Uterus (tissue), 4 donors: ENCODE data around the gene AGPAT3. TPM values are rescaled to one million over a fixed set of nuclear protein-coding genes. Genes with fewer than 3 reads are reported as not detected.
A peak's percentile ranks its signal among the peaks of the same experiment; 100 is the strongest.

Source experiments
- DNase-seq, 2 donors: peaks; one replicate each; pipeline ENCODE4 v3.0.0-alpha.2; 2019 to 2020
- H3K27ac ChIP-seq, 2 donors: fragments of 200-600 bp; sonication (generic); 1 replicate in 1 of 2; 2 replicates in 1 of 2; pipeline ENCODE4 v1.5.1; 2016 to 2018
- H3K27me3 ChIP-seq, 2 donors: fragments of 200-600 bp; sonication (generic); one replicate each; pipeline ENCODE4 v1.5.1; 2018 to 2019; ENCODE audit warnings: control low read depth in 1 of 2
- H3K36me3 ChIP-seq, 2 donors: fragments of 200-600 bp; sonication (generic); one replicate each; pipeline ENCODE4 v1.5.1; 2019; ENCODE audit warnings: control low read depth in 1 of 2
- H3K4me1 ChIP-seq, 2 donors: fragments of 200-600 bp; sonication (generic); one replicate each; pipeline ENCODE4 v1.5.1; 2018 to 2019; ENCODE audit warnings: control low read depth in 1 of 2
- H3K4me3 ChIP-seq, 2 donors: fragments of 200-600 bp; sonication (generic); 1 replicate in 1 of 2; 2 replicates in 1 of 2; pipeline ENCODE4 v1.5.1; 2018 to 2019; ENCODE audit warnings: mild to moderate bottlenecking in 1 of 2
- H3K9me3 ChIP-seq, 2 donors: fragments of 200-600 bp; sonication (generic); one replicate each; pipeline ENCODE4 v1.5.1; 2019; ENCODE audit warnings: control low read depth in 1 of 2
- POLR2A ChIP-seq, 2 donors: fragments of 450-650 bp; IDR thresholded peaks; one replicate each; pipeline ENCODE4 v1.6.1; 2016; ENCODE audit warnings: antibody characterized with exemption in 2 of 2, mild to moderate bottlenecking in 1 of 2, moderate library complexity in 1 of 2
- intact Hi-C: fragments of 100-400 bp; cut with DNase I; formaldehyde crosslinking; loops from one replicate; pipeline ENCODE4 v1.15.1; 2023; ENCODE audit warnings: low total_unique reads
- total RNA-seq, 4 donors: library from RNA; depleted of rRNA in 3 of 4; stranded (reverse); fragments of >200 nt in 3 of 4; gene quantifications; one replicate each; pipeline versions ENCODE4 v1.1.0 to v1.2.4, GENCODE V29; 2014 to 2023
- TF ChIP-seq, protein P1 (sequence below), 4 experiments: fragments of 200-600 bp in 2 of 4; fragments of 450-650 bp in 2 of 4; sonication (generic) in 2 of 4; IDR thresholded peaks; one replicate each; pipeline ENCODE4 v1.5.1; 2016 to 2019; ENCODE audit warnings: antibody characterized with exemption in 4 of 4, mild to moderate bottlenecking in 2 of 4, moderate library complexity in 1 of 4
- donor health status: DM: yes; HTN: yes; CAD: no.

Gene AGPAT3
- total RNA-seq, 4 donors from 2014 or later: 6.8 to 43.4 (median 28.4) TPM

DNA sequence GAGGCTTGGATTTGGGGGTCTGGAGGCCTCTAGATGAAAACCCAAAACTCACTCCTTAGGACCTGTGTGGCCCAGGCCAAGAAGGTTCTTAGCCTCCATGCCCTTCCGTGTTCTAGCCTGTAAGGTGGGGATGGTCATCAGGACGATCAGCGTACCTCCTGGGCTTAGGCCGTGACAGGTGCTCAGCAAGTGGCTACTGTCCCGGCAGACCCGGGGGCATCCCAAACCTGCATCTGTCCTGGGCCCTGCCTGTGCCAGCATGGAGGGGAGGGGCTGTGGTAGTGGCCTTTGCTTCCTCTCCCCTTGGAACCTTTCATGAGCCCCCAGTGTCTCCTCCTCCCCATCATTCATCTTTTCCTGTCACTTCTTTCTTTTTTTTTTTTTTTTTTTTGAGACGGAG lies 124.4 kb downstream of the AGPAT3 start:
- Histone ChIP-seq H3K4me1 (no peaks in the 10 kb centered on the region), H3K27ac (no peak overlapping the region), H3K4me3 (no peak overlapping the region), H3K36me3 (no peaks in the 10 kb centered on the region), H3K9me3 (no peaks in the 10 kb centered on the region), H3K27me3 (no peaks in the 10 kb centered on the region)
- intact Hi-C loops: no loop called here
- TF ChIP-seq, protein P1, sequence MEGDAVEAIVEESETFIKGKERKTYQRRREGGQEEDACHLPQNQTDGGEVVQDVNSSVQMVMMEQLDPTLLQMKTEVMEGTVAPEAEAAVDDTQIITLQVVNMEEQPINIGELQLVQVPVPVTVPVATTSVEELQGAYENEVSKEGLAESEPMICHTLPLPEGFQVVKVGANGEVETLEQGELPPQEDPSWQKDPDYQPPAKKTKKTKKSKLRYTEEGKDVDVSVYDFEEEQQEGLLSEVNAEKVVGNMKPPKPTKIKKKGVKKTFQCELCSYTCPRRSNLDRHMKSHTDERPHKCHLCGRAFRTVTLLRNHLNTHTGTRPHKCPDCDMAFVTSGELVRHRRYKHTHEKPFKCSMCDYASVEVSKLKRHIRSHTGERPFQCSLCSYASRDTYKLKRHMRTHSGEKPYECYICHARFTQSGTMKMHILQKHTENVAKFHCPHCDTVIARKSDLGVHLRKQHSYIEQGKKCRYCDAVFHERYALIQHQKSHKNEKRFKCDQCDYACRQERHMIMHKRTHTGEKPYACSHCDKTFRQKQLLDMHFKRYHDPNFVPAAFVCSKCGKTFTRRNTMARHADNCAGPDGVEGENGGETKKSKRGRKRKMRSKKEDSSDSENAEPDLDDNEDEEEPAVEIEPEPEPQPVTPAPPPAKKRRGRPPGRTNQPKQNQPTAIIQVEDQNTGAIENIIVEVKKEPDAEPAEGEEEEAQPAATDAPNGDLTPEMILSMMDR (IDR thresholded peaks at IDR 0.05): no peak
- TF ChIP-seq POLR2A (IDR thresholded peaks at IDR 0.05): no peak
- no peak for DNase-seq

DNA sequence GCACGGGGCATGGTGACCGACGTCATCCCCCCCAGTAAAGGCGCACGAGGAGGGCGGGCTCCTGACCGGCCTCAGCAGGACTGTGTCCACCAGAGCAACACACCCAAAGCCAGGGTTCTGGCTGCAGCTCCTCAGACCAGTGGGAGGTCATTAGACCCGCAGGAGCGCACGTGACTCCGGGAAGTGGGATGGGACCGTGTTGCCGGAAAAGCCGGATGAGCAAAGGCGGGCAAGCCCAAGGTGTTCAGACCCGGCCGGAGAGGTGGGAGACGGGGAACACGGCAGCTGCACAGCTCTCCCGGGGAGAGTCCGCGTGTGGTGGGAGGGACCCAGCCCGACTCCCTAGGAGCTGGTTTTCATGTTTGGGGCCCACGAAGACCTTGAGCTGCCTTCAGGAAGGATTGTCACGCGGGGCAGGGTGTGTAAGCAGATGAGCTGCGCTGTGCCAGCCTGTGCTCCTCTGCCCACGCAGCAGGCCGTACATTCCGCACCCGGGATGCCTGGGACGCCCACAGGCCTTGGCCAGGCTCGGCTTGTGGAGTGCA lies 126.5 kb downstream of the AGPAT3 start:
- peak overlapping the region in 1 of 2 donors; percentile 4 for H3K4me3 ChIP-seq
- no peaks in the 10 kb centered on the region for H3K36me3 ChIP-seq
- H3K4me1 ChIP-seq: no peaks in the 10 kb centered on the region
- intact Hi-C loops: no loop called here
- H3K9me3 ChIP-seq: no peaks in the 10 kb centered on the region
- DNase-seq: no peak
- H3K27ac ChIP-seq: no peak overlapping the region
- H3K27me3 ChIP-seq: no peaks in the 10 kb centered on the region
- no peak for TF ChIP-seq POLR2A (IDR thresholded peaks at IDR 0.05)
- TF ChIP-seq, protein P1 (IDR thresholded peaks at IDR 0.05): no peak

DNA sequence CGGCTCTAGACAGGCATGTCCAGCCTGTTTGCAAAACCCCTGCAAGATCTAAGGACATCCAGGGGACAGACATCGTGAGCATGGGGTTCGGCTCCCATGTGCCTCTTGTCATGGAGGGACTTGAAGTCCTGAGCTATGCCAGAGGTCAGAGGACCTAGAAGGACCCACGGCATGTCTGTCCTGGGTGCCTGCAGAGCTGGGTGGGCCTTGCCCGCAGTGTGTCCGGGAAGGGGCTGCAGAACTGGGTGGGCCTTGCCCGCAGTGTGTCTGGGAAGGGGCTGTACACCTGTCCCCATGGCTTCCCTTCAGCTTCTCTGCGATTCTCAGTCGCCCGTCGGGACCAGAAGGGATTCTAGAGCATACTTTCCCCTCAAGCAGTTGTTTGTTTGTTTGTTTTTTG lies 127.1 kb downstream of the AGPAT3 start:
- H3K36me3 ChIP-seq: no peaks in the 10 kb centered on the region
- TF ChIP-seq, protein P1 (IDR thresholded peaks at IDR 0.05): no peak
- no peak for TF ChIP-seq POLR2A (IDR thresholded peaks at IDR 0.05)
- no peak for DNase-seq
- intact Hi-C loops: no loop called here
- no peaks in the 10 kb centered on the region for H3K27me3 ChIP-seq
- no peak overlapping the region for H3K27ac ChIP-seq
- no peaks in the 10 kb centered on the region for H3K4me1 ChIP-seq
- H3K4me3 ChIP-seq: no peak overlapping the region
- no peaks in the 10 kb centered on the region for H3K9me3 ChIP-seq

DNA sequence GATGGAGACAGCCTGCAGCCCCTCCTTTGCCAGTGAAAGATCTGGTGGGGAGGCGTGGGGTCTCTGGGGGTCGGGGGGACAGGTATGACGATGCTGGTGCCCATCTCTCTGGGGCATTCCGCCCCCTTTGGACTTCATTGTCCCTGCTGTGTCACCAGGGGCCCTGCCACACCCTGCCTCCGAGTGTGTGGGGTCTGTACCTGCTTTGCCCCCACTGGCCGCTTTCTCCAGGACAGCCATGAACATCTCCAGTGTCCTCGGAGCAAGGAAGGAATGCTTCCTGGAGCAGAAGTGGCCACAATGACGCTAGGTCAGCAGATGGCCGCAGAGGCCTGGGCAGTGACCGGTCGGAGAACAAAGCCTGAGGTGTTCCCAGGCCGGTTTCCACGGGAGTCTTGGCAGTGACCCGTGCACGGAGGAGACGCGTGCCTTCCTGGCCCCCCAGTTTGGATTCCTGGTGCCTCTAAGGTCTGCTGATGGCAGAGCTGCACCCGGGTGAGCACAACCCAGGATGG lies 128.5 kb downstream of the AGPAT3 start:
- no peaks in the 10 kb centered on the region for H3K9me3 ChIP-seq
- TF ChIP-seq POLR2A (IDR thresholded peaks at IDR 0.05): no peak
- TF ChIP-seq, protein P1 (IDR thresholded peaks at IDR 0.05): no peak
- DNase-seq: no peak
- no peaks in the 10 kb centered on the region for H3K36me3 ChIP-seq
- H3K27me3 ChIP-seq: no peaks in the 10 kb centered on the region
- H3K27ac ChIP-seq: no peak overlapping the region
- intact Hi-C loops: no loop called here
- no peak overlapping the region for H3K4me3 ChIP-seq
- no peaks in the 10 kb centered on the region for H3K4me1 ChIP-seq

DNA sequence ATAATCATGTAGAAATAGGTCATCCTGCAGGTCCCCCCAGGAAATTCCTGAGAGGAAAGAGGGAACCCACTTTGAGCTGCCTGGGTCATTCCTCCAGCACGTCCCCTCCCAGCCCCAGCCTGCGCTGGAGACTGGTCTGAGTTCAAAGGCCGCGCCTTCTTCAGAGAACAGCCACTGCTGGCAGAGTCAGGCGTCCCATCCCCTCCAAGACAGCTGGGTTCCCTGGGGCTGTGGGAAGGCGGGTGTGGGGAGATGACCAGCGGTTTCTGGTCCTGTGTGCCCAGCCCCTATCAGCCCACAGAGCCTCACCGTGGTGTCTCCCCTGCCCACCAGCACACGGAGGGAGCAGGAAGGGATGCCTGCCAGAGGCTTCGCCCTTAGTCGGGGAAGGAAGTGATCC lies 129.1 kb downstream of the AGPAT3 start:
- Histone ChIP-seq H3K4me3 (no peak overlapping the region), H3K27ac (no peak overlapping the region), H3K27me3 (no peaks in the 10 kb centered on the region), H3K9me3 (no peaks in the 10 kb centered on the region), H3K36me3 (no peaks in the 10 kb centered on the region), H3K4me1 (no peaks in the 10 kb centered on the region)
- TF ChIP-seq POLR2A (IDR thresholded peaks at IDR 0.05): no peak
- TF ChIP-seq, protein P1 (IDR thresholded peaks at IDR 0.05): no peak
- intact Hi-C loops: no loop called here
- no peak for DNase-seq
